HG03354 (cell line): Measurements from ENCODE around the gene ADH1A.
"Not testable (repeated sequence)": the region's sequence is repeated elsewhere in the genome, so short reads cannot be mapped to it uniquely, and the experiment has no call there.

Experiments
- ATAC-seq: cut with Tn5 transposase; IDR thresholded peaks from one replicate; pipeline ENCODE4 v1.9.1; 2021; ENCODE audit warnings: mild to moderate bottlenecking; ENCODE audit not compliant: unreplicated experiment, poor library complexity, severe bottlenecking

Gene ADH1A

DNA sequence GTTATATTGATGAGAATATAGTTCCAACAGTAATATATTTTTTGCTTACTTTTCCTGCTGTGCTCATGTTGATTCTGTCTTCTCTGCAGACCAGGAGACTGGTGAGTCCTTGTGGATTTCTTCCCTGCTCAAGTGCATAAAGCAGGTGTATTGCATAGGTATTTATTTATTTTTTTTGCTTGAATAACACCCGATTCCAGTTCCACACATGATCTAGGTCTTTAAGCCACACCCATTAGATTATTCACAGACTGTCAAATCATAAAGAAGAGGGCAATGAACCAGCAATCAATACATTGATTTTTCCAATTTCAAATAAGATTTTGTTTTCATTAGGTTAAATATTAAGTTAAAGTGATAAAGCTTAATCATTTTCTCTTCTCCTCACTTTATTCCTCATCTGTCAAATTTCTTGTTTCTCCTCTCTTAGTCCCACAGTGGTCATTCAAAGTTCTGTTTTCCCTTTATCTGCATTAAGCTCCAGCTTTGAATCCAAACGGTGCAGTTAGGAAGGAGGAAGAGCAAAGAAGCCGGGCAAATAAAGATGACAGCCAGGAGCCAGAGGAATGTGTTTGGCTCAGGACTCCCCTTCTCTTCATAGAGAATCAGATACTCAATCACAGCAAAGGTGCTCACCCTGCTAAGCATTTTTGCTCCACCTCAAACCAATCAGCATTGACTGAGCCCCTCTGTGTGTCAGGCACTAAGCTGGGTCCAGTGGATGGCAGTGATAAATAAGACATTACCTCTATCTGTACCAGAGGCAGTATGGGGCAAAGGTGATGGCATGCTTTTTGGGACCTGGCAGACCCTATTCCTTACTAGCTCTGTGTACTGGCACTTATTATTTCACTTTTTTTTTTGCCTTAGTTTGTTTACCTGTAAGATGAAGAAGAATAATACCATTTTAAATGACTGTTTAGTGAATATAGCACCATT lies at the start of gene ADH1A:
Gene ADH1A (minus strand): TSS at position 138 of the 939 bp plus-strand sequence. CDS start 71 bp downstream, at position 67.
- ATAC-seq, result no peak

DNA sequence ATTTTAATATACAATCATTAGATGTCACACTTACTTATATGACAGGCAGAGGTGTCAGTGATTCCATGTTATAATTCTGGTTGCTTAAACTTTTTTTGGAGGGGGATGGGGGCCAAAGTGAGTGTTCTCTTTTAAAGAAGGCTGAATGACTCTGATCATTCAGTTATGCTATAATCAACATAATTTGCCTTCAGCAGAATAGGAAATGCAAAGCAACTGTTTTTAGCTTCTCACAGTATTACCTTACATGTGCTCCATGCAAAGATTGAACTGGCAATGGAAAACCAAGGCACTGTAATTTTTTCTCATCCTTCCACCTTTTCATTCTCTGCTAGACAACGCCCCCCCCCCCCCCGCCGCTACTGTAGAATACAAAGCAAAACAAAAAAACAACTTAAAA lies 48.4 kb upstream of the ADH1A start:
- no peak for ATAC-seq

DNA sequence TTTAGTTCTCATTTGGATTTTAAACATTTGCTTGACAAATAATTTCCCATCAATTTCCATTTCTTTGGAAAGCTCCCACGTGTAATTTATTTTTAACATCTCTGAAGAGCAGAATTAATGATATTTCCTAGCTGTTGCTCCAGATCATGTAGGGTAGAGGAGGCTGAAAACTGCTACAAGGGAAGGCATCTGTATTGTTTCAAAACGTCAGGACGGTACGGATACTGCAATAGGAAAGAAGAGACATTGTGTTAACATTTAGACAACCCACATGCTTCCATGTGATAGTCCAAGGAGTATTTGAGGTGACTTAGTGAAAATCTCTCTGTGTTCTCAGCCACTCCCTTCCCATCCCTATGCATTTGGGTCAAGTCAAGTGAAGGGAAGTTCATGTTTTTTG lies 45.8 kb upstream of the ADH1A start:
- no peak for ATAC-seq

DNA sequence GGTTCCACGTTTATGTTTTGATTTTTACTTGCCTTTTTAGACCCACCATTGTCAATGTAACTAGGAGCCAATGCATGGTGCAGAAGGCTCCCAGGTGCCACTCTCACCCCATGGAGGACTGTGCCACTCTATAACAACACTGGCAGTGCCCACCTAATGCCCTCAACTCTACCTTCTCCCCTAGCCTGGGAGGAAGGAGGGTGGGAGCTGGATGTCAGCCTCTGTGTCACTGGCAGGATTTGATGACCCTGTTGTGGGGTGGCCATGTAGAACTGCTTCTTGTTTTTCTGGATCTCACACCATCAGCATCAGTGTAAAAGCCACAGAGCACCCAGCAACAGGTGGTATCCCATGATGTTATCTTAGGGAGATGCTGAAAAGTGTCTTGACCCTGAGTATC lies 44.1 kb upstream of the ADH1A start:
- ATAC-seq, result no peak

DNA sequence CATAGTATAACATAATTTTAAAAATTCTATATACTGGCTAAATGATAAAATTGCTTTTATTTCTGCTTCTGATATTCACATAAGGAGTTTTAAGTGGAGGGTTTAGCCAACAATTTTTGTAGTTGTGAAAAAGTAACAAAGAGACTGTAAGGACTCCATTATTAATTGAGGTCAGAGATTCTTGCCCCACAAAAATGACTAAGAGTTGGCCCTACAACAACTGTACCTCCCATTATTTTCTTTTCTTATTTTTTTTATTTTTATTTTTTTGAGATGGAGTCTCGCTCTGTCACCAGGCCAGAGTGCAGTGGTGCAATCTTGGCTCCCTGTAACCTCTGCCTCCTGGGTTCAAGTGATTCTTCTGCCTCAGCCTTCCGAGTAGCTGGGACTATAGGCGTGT lies 39.9 kb upstream of the ADH1A start:
- no peak for ATAC-seq

DNA sequence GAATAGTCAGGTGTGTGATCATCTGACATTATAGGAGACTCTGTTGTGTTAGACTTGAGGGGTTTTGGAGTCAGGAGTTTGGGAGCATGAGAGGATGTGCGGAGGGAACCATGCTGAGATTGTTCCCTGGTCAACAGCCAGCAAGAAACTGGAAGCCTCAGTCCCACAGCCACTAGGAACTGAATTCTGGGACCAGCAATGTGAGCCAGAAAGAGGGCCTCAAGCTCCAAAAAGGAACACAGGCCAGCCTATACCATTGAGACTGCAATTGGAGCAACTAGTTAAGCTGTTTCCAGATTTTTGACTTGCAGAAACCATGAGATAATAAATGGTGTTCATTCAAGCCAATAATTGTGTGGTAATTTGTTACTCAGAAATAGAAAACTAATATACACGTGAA lies 39.1 kb upstream of the ADH1A start:
- no peak for ATAC-seq

- no peak for ATAC-seq
These were observed 34.2 kb upstream of the ADH1A start for GRCh38 chr4:99324979-99325378.

DNA sequence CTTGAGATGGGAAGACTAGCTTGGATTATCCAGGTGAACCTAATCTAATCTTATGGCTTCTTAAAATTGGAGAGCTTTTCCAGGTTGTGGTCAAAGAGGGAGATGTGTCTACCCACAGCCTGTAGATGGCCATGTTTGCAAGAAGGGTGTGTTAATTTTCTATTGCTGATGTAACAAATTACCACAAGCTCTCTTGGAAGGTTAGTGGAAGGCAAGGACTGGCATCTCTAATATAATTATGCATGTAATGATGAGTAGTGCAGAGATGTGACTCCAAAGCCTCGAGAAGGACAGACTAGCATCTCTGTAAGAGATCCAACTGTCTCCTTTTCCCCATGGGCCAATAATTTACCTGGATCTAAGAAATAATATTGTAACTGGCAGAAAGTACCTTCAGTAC lies 33.6 kb upstream of the ADH1A start:
- ATAC-seq, result no peak

DNA sequence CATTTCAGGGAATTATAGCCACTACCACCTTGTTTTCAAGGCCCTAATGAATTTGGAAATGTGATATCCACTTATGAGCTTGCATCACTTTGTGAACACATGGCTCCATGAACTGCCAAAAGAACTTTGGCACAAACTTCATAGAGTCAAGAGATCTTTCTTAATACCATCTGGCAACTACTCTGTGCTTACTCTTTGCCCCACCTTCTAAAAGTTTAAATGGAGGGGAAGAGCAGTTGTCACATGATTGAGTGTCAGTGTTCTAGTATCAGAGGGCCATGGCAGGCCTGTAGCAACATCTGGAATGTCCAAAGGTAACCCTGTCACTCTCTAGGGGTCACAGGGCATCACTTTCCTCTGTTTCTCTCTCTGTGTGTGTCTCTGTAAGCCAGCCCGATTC lies 33.0 kb upstream of the ADH1A start:
- ATAC-seq, result no peak

DNA sequence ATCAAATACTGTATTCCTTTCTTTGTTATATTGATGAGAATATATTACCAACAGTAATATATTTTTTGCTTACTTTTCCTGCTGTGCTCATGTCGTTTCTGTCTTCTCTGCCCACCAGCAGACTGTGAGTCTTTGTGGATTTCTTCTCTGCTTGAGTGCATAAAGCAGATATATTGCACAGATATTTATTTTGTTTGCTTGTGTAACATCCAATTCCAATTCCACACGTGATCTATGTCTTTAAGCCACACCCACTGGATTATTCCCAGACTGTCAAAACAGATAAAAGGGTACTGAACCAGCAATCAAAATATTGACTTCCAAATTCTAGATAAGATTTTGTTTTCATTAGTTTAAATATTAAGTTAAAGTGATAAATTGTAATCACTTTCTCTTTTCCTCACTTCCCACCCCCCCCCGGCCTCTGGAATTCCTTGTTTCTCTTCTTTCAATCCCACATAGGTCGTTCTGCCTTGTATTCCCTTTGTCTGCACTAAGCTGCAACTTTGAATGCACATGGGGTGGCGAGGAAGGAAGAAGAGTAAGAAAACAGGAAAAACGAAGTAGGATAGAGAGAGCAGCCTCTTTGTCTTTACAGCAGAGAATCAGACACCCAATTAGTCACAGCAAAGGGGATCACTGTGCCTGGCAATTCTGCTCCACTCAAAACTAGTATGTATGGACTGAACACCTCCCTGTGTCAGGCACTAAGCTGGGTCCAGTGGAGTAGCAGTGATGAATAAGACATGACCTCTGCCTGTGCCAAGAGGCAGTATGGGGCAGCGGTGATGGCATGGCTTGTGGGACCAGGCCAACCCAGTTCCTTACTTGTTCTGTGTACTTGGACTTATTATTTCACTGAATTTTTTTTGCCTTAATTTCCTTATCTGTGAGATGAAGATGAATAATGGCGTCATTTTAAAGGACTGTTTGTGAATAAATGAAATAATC lies 30.7 kb upstream of the ADH1A start, which contains the start of gene ADH1B:
Gene ADH1B (minus strand): TSS at position 161 of the 951 bp plus-strand sequence. CDS start 70 bp downstream, at position 91.
- ATAC-seq, result no peak

- not testable (repeated sequence) for ATAC-seq
These were observed 27.0 kb upstream of the ADH1A start for GRCh38 chr4:99317811-99318210.

DNA sequence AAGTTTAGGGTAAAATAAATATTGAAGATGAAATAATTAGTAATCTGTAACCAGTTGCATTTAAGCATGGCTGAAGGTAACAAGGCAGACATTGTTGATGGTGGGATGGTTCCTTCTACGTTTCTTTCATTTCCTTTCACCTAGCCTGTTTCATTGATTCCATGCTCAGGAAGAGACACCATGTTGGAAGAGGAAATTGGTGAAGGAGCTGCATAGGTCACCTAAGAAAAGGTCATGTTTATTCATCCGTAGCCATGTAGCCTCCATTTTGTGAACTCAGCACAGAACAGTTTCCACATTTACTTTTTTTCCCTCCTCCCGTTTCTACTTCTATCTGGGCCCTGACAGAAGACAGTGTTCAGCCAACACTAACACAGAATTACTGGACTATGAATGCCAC lies 26.6 kb upstream of the ADH1A start:
- no peak for ATAC-seq

DNA sequence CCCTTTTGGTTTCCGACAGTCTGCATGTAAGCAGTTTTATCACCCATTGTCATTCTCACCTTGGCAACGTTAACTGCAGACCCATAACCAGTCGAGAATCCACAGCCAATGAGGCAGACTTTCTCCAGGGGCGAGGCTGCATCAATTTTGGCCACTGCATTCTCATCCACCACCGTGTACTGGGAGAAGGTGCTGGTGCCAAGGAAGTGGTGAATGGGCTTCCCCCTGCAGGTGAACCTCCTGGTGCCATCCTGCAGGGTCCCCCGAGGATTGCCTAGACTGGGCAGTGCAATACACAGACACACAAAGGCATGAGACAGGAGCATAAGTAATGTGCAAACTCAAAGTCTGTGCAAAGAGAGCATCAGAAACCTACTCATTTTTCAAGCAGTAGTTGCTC lies 25.1 kb upstream of the ADH1A start:
- ATAC-seq, result no peak

DNA sequence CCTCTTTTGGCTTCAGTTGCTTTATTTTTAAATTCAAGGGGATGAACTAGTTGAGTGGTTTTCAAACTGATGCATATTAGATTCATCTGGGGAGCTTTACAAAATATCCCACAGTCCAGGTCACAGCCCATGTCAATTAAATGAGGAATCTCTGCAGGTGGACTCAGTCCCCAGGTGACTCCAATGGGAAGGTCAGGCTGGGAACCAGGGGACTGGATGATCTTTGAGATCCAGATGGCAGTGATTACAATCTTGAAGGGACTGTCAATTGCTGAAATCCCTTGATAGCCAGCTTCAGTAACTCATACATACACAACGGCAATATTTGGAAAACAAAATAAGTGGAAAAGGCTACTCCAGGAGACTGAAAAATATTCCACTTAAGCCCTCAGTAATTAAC lies 23.4 kb upstream of the ADH1A start:
- ATAC-seq, result no peak

DNA sequence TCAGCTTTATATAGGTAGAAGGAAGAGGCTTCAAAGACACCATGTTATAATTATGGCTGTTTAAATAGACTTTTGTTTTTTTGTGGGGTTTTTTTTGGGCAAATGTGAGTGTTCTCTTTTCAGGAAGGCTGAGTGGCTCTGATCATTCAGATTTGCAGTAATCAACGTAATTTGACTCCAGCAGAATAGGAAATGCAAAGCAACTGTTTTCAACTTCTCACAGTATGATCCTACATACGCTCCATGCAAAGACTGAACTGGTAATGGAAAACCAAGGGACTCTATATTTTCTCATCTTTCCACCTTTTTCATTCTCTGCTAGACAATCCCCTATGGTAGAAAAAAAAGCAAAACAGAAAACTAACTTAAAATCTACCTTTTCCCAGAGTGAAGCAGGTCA lies 19.6 kb upstream of the ADH1A start:
- no peak for ATAC-seq

GRCh38 chr4:99305638-99306400 lies 15.0 kb upstream of the ADH1A start:
- ATAC-seq, result no peak

GRCh38 chr4:99301376-99302164 lies 10.8 kb upstream of the ADH1A start:
- ATAC-seq, result no peak

- ATAC-seq, result no peak
These were observed 10.1 kb upstream of the ADH1A start for GRCh38 chr4:99300934-99301333.

DNA sequence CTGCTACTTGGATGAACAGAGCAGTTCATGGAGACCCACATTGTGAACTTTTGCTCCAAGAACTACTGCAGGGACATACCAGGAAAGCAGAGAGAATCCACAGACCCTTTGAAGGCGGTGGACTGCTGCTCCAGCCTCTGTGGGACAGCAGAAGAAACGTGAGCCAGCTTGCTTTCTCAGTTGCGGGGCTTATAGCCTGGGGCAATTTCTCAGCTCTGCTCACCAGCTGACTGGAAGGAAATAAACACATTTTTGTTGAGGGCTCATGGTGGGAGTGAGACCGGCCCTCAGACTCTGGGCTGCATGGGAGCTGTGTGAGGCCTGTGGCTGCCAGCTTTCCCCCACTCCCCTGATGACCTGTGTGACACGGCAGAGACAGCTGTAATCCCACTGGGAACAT lies 2.6 kb upstream of the ADH1A start:
- ATAC-seq, result no peak
